MG63 (cell line): ENCODE measurements around the gene RGS14. TPM values are rescaled to one million over a fixed set of nuclear protein-coding genes. Genes with fewer than 3 reads are reported as not detected.
A peak's percentile ranks its signal among the peaks of the same experiment; 100 is the strongest.

Experiments
- DNase-seq: peaks from one replicate; pipeline ENCODE4 v3.0.0-alpha.2; 2020
- H3K27me3 ChIP-seq: fragments of 250-450 bp; sonication (Bioruptor Pico); 2 replicates; pipeline ENCODE4 v1.5.1; 2020; ENCODE audit warnings: mild to moderate bottlenecking, moderate library complexity
- H3K36me3 ChIP-seq: fragments of 250-450 bp; sonication (Bioruptor Pico); 2 replicates; pipeline ENCODE4 v1.5.1; 2020; ENCODE audit warnings: mild to moderate bottlenecking, moderate library complexity
- H3K4me3 ChIP-seq: fragments of 250-450 bp; sonication (Bioruptor Pico); 2 replicates; pipeline ENCODE4 v1.5.1; 2020; ENCODE audit warnings: mild to moderate bottlenecking, moderate library complexity
- H3K9me3 ChIP-seq: fragments of 250-450 bp; sonication (Bioruptor Pico); 2 replicates; pipeline ENCODE4 v1.5.1; 2020; ENCODE audit warnings: mild to moderate bottlenecking, moderate library complexity
- total RNA-seq: library from RNA; depleted of rRNA; stranded (reverse); fragments of >200 nt; shearing (Covaris generic); gene quantifications from 2 replicates; pipeline ENCODE4 v1.2.3, GENCODE V29; 2014; ENCODE audit warnings: low replicate concordance

RGS14 gene
- total RNA-seq, 1 experiment from 2014 or later, result 10.7 TPM

- Histone ChIP-seq H3K4me3 (no peak overlapping the region), H3K27me3 (no peaks in the 10 kb centered on the region), H3K9me3 (no peaks in the 10 kb centered on the region), H3K36me3 (peaks cover 27% of the 10 kb centered on the region)
- no peak for DNase-seq
These were observed 37.7 kb upstream of the RGS14 start for GRCh38 chr5:177319913-177320588.

DNA sequence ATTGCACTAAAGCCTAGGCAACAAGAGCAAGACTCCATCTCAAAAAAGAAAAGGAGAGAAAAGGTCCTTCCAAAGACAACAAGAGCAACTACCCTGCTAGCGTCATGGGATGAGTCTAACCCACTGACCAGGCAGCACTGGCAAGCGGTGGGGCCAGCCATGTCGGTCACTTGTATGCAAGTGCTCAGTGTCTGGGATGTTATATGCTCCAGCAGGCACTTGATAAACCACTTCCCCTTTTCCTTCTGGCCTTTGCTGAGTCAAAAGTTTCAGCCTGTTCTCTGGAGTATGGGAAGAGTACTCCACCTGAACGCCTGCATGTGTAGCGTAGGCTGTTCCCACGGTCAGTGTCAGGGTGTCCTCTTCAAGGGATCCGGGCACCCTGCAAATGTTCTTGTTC, 36.8 kb upstream of the RGS14 start:
- Histone ChIP-seq H3K9me3 (no peaks in the 10 kb centered on the region), H3K27me3 (no peaks in the 10 kb centered on the region), H3K36me3 (peaks cover 35% of the 10 kb centered on the region), H3K4me3 (no peak overlapping the region)
- DNase-seq, result no peak

DNA sequence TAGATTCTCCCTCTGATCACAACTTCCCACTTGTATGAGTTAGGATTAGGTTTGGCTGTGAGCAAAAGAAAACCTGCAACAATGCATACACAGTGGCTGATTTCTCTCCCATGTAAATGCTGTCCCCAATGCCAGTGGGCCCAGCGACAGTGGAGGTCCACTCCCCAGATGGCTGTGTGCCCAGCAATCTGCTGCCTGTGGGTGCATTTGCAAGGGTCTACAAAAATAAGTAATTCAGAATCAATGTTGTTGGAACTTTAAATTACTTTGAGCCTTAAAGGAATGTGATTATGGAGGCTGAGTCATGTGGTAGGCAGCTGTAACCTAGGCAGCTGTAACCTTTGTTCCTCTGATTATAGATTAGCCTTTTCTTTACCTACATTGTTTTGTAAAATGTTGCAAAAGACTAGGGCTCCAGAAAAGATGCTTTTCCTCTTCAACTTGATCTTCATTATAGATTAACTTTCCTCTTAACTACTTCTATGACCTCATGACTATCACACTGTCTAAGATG, 31.8 kb upstream of the RGS14 start:
- Histone ChIP-seq H3K9me3 (no peaks in the 10 kb centered on the region), H3K27me3 (no peaks in the 10 kb centered on the region), H3K36me3 (peaks cover 45% of the 10 kb centered on the region), H3K4me3 (no peak overlapping the region)
- no peak for DNase-seq

- Histone ChIP-seq H3K9me3 (no peaks in the 10 kb centered on the region), H3K36me3 (peaks cover 55% of the 10 kb centered on the region), H3K27me3 (no peaks in the 10 kb centered on the region), H3K4me3 (peak overlapping the region; percentile 18)
- DNase-seq, result peak; percentile 91
These were observed 29.9 kb upstream of the RGS14 start for GRCh38 chr5:177327539-177328522.

DNA sequence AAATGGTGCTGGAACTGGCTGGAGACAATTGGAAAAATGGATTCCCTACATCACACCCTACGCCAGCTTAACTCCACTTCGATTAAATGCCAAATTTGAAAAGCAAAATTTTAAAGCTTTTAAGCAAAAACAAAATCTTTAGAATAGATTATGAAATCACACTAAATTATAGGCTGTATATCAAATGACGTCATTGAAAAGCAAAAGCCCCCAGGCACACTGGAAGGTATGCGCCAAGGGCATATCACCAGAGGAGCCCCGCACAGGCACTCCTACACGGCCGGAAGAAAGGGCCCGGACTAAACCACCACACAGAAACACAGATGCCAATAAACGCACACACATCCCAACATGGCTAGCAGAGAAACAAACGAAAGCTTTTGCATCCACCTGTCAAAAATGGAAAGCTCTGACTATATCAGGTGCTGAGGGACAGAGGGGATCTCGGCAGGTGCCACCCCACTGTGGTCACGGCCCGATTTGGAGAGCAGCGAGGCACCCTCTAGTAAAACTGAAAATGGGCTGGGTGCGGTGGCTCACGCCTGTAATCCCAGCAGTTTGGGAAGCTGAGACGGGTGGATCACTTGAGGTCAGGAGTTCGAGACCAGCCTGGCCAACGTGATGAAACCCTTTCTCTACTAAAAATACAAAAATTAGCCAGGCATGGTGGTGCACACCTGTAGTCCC, 29.0 kb upstream of the RGS14 start:
- Histone ChIP-seq H3K27me3 (no peaks in the 10 kb centered on the region), H3K36me3 (peaks cover 63% of the 10 kb centered on the region), H3K9me3 (no peaks in the 10 kb centered on the region), H3K4me3 (no peak overlapping the region)
- DNase-seq, result no peak

DNA sequence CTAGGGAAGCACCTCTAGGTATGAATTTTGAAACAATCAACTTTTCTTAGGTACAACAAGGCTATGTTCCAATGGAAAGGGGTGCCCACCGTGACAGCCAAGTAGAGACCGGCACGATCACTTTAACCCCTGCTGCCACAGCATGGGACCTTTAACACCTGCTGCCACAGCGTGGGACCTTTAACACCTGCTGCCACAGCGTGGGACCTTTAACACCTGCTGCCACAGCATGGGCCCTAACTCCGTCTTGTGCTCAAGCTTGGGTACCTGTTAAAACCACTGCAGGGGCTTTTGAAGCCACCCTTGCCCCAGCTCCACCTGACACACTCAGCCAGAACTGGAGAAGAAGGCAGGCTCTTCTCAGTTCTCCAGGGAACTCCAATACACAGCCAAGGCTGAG, 27.8 kb upstream of the RGS14 start:
- Histone ChIP-seq H3K9me3 (no peaks in the 10 kb centered on the region), H3K27me3 (no peaks in the 10 kb centered on the region), H3K36me3 (peaks cover 70% of the 10 kb centered on the region), H3K4me3 (no peak overlapping the region)
- DNase-seq, result no peak

- H3K36me3 ChIP-seq, result peaks cover 74% of the 10 kb centered on the region
These were observed 26.5 kb upstream of the RGS14 start for GRCh38 chr5:177330991-177331842.

GRCh38 chr5:177332031-177332895, 25.5 kb upstream of the RGS14 start:
- Histone ChIP-seq H3K4me3 (no peak overlapping the region), H3K36me3 (peaks cover 79% of the 10 kb centered on the region), H3K27me3 (no peaks in the 10 kb centered on the region), H3K9me3 (no peaks in the 10 kb centered on the region)
- DNase-seq, result no peak

More at GRCh38 chr5:177330991-177331842, 26.5 kb upstream of the RGS14 start:
- Histone ChIP-seq H3K4me3 (no peak overlapping the region), H3K27me3 (no peaks in the 10 kb centered on the region), H3K9me3 (no peaks in the 10 kb centered on the region)
- DNase-seq, result no peak

DNA sequence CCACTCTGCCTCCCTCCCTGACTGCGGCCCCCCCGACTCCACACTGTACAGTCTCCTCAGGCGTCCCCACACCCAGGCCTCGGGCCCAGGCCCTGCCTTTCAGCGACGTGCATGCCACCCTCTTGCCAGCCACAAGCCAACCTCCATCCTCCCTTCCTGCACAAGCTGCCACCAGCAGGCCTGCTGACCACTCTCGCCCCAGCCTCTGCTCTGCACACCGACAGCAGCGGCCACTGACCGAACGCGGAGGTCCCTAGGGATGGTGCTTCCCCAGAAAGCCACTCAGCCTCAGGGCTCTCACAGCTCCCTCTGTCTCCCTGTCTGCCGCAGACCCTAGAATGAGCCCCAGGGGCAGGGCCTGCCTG, 24.8 kb upstream of the RGS14 start:
- peaks cover 85% of the 10 kb centered on the region for H3K36me3 ChIP-seq
- H3K27me3 ChIP-seq, result no peaks in the 10 kb centered on the region
- no peak overlapping the region for H3K4me3 ChIP-seq
- no peak for DNase-seq
- H3K9me3 ChIP-seq, result no peaks in the 10 kb centered on the region

DNA sequence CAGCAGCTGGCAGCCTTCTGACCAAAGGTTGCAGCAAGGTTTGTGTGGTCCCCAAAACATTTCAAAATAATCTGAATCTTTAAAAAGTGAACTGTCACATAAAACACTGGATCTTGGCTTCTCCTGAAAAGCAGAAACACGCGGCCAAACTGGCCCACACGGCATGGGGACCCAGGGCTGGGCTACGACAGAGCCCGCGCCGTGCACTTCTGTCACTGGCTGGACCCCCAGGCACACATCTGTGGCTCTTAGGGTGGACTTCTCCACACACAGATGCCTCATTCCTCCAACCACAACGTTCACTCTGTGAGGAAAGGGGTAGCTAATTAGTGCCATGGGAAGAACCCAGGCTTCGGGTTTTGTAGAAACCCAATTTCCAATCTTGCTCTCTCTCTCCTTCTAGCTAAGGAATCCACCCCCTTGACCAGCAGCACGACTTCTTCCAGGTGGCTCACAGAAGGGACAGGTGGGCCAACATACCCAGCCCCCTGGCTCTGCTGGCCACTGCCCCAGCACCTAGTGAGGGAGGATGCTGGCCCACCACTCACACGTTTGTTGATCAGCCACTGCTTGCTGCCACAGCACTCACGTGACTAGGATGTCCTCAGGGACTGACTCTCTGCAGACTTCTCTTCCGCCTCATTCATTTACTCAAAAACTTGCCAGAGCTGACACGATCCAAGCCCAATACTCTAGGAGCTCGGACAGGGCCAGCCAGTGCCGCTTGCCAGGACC, 24.1 kb upstream of the RGS14 start:
- no peak for DNase-seq
- no peak overlapping the region for H3K4me3 ChIP-seq
- H3K27me3 ChIP-seq, result no peaks in the 10 kb centered on the region
- H3K9me3 ChIP-seq, result no peaks in the 10 kb centered on the region
- peaks cover 87% of the 10 kb centered on the region for H3K36me3 ChIP-seq

DNA sequence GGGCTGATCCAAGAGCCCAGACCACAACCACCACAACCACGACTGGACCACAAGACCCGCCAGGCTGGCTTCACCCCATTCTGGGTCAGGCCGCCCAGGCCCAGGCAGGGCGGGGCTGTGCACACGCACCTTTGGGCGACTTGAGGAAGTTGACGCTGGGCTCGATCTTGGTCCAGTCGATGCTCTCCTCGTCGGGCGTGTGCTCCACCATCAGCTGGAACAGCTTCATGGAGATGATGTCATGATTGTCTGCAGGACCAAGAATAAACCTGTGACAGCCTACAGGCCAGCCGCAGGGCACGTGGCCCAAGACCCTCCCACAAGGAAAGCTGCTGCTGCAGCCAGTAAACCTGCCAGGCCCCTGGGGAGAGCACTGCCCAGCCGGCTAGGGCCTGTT, 23.6 kb upstream of the RGS14 start:
- Histone ChIP-seq H3K9me3 (no peaks in the 10 kb centered on the region), H3K36me3 (peaks cover 86% of the 10 kb centered on the region), H3K4me3 (no peak overlapping the region), H3K27me3 (no peaks in the 10 kb centered on the region)
- no peak for DNase-seq

DNA sequence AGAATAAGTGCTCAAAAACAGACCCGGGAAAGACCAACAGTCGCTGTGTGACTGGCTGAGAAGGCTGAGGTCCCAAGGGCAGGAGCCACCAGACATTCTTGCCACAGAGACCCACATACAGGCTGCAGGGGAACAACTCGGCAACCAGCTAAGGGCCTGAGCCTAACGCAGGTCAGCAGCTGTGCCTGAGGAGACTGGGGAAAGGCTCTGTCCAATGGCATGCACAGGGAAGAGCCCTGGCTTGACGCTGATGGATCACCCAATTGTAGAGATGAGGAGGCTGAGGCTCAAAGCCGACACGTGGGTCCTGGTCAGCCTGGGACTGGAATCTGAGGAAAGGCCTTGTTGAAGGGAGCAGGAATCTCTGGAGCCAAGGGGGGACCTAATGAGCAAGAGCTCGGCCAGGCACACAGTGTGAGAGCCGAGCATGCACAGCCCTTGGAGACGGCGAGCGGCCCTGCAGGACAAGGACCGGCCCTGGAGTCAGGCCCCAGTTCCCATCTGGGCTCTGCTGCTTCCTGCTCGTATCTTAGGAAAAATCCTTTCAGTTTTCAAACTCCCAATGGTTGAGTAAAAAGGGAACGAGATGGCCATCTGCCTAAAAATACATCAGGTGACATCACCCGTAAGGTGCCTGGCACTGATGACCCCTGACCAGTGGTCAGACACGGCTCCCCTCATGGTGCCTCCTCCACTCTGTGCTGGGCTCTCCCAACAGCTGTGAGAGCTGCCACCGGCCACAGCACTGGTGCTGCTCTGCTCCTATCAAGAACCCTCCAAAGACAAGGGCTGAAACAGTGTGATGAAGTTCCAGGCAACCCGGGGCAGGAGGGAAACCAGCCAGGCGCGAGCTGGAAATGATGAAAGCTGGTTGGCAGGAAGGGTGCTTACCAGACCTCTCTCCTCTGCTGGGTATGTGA, 22.7 kb upstream of the RGS14 start:
- H3K4me3 ChIP-seq, result no peak overlapping the region
- DNase-seq, result no peak
- H3K9me3 ChIP-seq, result no peaks in the 10 kb centered on the region
- H3K27me3 ChIP-seq, result no peaks in the 10 kb centered on the region
- H3K36me3 ChIP-seq, result peaks cover 86% of the 10 kb centered on the region

GRCh38 chr5:177335701-177336065, 22.0 kb upstream of the RGS14 start:
- H3K36me3 ChIP-seq, result peaks cover 88% of the 10 kb centered on the region
- no peaks in the 10 kb centered on the region for H3K27me3 ChIP-seq
- no peak overlapping the region for H3K4me3 ChIP-seq
- no peaks in the 10 kb centered on the region for H3K9me3 ChIP-seq
- DNase-seq, result no peak

DNA sequence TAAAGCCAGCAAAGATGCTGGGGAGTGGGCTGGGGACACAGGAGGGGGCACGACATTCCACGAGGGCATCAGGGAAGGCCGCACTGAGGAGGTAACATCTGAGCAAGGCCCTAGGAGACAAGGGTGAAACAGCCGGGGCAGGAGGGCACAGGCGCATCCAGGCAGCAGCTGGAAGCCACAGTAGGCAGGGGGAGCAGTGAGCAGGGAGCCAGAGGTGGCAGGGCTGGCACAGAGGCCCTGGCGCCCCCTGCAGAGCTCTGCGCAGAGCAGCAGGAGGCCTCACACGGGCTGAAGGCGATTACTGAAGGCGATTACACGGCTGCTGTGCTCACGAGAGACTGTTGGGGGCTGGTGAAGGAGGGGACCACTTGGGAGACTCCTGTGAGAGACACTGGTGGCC, 21.6 kb upstream of the RGS14 start:
- Histone ChIP-seq H3K27me3 (no peaks in the 10 kb centered on the region), H3K9me3 (no peaks in the 10 kb centered on the region), H3K4me3 (no peak overlapping the region), H3K36me3 (peaks cover 88% of the 10 kb centered on the region)
- peak; percentile 37 for DNase-seq
